ENCODE measurements around the gene DOCK4.

GRCh38 chr7:112082306-112082705 is 123.9 kb downstream of the DOCK4 start:
- TF ChIP-seq CTCF (IDR thresholded peaks at IDR 0.05; ENCODE audit: insufficient read depth, low read length): no peak
- no peak for TF ChIP-seq POLR2AphosphoS5 (IDR thresholded peaks at IDR 0.05; ENCODE audit: low read depth)
- TF ChIP-seq GABPA (IDR thresholded peaks at IDR 0.05; ENCODE audit: low read depth): no peak
- TF ChIP-seq SPI1 (IDR thresholded peaks at IDR 0.05; ENCODE audit: borderline replicate concordance, low read depth): no peak
